ENCODE results near the gene YLPM1.

YLPM1 gene

DNA sequence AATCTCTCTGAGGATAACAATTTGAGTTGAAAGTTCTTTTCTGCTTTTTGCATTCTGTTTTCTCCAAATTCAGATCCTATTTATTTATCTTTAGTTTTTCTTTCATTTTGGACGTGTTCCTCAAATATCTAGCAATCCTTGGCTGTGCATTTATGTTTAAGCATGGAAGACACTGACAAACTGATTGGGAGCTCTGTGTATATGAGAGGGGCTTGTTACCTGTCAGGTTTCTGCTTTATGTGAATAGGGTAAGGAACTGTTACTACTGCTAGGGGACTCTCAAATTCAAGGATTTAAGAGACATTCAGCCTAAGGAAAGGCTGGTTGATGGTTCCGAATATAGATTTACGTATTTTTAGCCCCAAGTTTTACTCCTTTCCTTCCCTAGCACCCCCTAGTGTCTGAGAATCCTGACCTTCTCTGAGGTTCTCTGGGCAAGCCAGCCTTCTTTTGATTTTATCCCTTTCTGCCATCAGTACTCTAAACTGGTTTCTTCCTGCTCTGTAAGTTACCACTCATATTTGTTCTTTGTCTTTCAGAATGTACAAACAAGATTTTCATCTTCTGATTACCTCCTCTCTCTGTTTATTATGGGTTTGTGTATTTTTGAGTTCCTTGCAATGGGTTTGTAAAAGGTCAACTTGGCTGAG, 30.5 kb downstream of the YLPM1 start:
- DNase-seq = peak; percentile 64

DNA sequence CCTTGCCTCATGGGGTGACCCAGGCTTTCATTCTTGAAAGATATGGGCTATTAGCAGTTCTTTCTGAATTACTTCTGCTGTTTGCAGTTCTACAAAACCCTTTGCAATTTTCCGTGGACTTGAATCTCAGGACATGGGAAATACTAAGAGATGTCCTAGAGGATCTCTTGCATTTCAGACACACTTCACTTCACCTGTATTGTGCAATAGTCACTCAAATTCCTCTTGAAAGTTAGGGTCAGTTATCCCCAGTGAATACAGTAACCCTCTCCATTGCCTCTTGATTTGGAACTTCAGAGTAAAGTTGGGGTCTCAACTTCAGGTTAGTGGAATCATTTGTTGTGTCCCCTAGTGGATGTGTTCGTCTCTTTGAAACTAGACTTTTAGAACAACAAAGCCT, 31.8 kb downstream of the YLPM1 start:
- no peak for DNase-seq

DNA sequence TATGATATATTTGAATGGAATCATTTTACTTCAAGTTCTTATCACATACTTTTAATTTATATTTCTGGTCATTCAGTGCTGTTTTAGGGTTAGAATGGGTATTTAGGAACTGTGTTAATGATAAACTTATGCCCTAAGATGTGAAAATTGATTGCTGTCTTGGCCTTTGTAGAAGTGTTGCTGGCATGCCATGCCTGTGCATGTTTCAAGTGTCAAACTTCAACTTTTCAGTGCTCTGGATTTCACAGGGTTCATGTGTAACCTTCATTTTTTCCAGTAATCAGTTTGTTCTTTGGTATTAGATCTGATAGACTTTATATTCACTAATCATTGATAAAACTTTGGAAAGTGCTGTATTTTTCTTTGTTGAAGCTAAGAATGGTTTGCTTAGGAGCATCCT, 36.6 kb downstream of the YLPM1 start:
- no peak for DNase-seq

DNA sequence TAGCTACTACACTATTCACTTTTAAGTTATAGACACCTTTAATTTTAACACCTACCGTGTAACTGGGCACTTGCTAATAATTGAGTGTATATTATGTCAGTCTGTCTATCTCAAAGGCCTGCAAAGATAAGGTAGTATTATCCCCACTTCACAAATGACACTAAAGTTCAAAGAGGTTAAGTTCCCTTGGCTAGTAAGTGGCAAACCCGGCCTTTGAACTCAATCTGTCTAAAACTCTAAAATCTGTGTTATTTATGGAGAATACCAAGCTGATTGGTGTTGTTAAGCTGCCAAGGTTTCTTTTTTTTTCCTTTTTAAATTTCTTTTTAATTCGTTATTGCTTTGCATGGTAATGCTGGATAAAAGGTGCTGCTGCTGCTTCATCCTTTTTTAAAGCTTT, 37.7 kb downstream of the YLPM1 start:
- no peak for DNase-seq

DNA sequence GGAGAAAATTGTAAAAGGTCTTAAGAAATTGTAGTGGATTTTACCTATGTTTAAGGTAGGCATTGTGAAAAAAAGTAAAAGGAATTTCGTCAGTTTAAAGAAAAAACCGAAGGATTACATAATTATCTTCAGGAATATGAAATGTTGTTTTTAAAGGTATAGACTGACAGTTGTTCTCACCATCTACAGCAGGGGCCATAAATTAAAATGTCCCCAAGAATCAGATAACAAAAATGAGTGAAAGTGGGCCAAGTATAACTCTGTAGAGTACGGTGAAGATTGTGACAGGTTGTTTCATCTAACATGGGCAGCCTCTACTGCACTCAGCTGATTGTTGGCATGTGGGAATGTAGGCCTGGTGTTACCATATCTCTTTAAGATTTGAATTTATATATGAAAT, 38.3 kb downstream of the YLPM1 start:
- no peak for DNase-seq

DNA sequence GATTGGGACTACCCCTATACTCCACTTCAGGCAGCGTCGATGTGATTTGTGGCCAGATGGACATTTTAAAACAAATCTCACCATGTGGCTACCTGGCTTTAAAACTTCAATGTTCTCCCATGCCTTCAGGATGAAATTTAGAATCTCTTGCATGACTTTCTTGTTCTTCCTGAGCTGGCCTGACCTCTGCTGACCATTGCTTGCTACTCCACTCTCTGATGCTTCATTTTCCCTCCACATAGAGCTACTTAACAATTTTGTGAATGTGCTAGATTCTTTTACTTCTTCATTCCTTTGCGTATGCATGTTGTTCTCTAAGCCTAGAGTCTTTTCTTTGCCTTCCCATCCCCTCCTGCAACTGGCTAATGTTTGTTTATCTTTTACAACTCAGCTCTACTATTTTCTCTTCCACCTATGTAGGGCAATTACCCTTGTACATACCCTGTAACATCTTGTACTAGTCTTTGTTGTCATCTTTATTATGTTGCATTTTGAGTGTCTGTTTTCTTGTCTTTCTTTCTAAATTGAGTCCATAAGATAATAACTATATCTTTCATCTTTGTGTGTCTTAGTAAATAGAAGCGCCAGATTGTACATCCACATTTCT, 41.2 kb downstream of the YLPM1 start:
- DNase-seq = peak; percentile 81

DNA sequence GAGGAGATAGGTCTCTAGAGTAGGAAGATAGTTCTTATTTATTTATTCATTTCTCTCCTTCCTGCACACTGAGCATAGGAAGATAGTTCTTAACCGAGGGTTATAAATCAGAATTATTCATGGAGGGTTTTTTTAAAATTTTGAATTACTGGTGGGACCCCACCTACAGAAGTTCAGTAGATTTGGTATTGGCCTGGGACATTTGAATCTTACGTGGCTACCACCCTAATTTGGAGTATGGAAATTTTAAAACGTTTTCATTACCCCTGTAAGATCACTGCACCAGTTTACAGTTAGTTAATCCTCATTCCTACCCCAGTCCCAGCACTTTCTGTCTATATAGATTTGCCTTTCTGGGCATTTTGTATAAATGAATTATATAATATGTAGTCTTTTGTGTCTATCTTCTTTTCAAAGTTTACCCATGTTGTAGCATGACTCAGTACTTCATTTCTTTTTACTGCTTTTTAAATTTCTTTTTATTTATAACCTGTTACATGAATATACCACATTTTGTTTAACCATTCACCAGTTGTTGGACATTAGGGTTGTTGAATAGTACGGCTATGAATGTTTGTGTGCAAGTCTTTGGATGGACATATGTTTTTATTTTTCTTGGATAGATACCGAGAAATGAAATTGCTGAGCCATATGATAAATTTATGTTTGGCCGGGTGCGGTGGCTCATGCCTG, 44.9 kb downstream of the YLPM1 start:
- no peak for DNase-seq

DNA sequence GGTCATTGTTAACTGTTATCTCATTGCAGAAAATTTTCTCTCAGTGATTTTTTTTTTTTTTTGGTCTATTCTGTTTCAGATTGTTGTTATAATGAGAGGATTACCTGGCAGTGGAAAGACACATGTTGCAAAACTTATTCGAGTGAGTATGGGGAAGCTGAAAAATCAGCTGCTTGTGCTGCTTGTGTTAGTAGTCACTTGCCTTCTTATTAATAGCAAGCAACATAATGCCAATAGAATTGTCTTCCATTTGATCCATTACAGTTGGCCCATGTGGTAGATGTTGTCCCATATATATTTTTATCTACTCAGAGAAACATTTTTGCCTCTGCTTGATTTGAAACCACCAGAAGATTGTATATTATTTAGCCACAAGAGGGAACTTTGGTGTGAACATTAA, 53.0 kb downstream of the YLPM1 start:
- DNase-seq = no peak

DNA sequence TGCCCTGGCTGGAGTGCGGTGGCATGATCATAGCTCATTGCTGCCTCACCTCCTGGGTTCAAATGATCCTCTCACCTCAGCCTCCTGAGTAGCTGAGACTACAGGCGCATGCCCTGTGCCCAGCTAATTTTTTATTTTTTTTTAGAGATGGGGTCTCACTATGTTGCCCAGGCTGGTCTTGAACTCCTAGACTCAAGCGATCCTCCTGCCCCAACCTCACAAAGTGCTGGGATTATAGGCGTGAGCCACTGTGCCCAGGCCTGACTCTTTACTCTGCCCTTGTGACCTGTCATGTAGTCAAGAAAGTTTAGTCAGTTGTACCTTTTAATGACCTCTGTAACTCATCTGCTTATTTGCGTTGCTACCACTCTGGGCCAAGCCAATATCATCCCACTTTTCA, 57.2 kb downstream of the YLPM1 start:
- DNase-seq = no peak

DNA sequence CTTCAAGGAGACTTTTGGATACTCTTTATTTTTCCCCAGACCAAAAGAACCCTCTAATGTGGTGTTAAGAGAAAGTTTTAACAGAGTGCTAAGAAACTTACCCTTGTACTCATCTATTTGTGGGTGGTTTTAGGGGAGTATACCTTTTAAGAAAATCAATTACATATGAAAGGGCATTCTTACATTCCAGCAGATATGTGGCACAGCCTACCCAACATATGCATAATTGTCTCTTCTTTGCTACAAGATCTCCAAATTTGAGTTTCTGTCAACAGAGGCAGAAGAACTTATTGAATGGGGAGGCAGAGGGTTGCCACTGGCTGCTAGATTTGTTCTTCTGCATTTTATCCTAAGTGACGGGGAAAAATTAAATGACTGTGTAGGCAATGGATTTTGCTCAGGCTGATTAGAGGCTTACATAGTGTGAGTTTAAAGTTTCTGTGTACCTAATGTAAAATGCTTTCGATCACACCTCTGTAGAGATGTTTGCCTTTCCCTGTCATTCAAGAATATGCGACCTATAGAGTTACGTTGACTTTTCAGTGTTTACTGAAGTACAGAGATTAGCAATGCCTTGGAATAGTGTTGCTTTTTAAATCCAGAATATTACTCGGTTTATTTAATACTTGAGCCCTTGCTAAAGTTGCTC, 58.3 kb downstream of the YLPM1 start:
- no peak for DNase-seq

DNA sequence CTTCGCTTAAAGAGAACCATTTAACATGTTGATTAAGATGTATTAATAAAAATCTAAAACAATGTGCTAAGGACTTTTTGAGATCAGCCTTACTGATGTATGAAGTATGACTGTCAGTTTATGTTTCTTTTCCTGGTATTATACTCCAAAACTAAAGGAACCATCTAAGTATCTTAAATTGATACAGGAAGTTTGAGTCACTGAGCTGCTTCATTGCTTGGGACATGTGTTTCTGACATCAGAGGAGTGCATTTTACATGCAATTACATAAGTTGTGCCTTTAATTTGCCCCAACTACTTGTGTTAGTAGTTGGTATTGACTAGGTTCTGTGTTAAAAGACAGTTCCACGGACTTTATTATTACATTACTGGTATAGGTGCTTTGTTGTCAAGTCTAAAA, 61.9 kb downstream of the YLPM1 start:
- DNase-seq = no peak

DNA sequence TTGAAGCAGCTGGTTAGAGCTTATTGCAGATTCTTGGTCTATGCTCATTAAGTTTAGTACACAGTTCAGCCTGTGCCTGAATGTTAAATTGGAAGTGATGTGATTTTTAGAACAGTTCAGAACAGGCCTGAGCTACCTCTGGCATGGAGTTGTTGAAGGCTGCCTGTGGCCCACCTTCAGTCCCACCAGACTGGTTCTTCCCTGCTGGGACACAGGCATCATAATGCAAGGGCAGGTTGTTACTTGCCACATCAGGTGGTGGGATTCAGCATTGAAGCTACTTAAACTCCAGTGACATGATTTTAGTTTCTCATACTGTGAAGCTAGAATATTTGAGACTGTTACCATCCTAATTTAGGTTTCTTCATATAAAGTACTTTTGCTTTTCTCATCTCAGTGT, 63.5 kb downstream of the YLPM1 start:
- DNase-seq = no peak

DNA sequence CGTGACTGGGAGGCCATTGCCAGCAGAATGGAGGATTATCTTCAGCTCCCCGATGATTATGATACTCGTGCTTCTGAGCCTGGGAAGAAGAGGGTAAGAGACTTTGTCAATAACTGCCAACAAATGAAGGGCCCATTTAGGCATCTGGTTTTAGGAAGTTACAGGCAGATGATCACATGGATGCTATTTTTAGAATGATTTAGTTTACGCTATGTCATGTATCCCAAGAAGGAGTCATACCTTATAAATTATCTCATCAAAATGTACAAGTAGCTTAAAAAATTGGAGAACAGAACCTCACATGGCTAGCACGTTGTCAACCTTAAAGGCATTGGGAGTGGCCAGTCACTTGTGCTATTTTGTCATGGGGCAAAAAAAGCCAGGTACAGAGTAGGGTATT, 66.1 kb downstream of the YLPM1 start:
- DNase-seq = no peak

DNA sequence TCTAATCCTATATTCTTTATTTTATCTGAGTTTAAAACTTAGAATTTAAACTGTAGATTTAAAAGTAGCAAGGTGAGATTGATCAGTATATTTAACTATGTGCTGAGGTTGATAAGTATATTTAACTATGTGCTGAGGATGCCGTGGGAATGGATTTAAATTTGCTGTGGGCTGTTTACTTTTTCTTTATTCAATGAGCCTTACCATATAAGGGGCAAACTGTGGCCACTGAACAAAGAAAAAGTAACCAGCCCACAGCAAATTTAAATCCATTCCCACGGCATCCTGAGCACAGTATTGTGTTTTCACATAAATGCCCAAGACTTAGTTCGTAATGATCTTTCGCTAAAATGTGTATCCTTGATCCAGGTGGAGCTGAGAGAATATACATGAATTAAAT, 69.7 kb downstream of the YLPM1 start:
- DNase-seq = no peak

DNA sequence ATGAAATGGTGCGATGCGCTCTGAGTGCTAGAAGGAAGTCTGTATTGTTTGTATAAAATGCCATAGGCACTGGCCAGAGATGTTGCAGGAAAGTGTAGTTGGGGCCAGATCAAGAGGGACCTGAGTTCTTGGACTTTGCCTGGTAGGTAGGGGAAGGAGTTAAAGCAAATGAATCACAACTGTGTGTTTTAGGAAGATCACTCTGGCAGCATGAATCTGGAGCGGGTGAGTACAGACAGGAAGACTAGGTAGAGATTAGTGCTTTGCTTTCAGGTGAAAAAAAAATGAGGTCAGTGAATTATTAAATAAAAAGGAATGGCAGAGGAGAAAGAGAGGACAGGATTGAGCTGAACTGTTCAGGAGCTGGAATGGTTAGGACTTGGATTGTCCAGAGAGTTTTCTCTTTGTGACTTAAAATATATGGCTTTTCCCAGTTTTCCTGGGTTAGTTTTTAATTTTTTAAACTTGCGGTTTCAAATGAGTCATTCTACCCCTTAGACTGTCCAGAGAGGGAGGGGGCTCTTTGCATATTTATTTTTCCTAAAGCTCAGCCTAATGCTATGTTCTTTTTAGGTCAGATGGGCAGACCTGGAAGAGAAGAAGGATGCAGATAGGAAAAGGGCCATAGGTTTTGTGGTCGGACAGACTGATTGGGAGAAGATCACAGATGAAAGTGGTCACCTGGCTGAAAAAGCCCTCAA, 71.7 kb downstream of the YLPM1 start:
- no peak for DNase-seq

DNA sequence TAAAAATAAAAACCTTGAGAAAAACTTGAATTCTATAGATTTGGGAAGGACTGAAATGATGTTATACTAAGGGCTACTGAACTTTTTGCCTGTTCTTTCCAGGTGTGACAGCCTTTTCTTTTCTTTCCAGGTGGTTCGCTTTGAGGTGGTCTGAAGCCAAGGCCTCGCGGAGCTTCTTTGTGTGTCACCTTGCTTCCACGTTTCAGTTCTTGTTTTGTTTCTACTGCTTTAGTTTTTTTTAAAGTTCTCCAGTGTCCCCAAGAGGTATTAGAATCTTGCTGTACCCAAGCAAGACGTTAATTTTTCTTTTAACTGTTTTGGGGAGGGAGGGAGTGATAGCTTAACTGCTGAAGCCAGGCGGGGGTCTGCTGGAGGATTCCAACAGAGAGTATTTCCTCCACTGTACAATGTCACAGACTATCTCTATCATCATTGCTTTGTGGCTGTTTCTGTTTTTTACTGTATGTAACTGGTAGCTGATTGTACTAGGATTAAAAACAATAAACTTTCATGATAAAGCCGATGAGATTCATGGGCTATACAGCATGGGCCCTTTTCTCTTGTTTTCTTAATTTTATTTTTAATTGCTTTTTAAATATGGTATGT, 72.6 kb downstream of the YLPM1 start:
- DNase-seq = no peak

DNA sequence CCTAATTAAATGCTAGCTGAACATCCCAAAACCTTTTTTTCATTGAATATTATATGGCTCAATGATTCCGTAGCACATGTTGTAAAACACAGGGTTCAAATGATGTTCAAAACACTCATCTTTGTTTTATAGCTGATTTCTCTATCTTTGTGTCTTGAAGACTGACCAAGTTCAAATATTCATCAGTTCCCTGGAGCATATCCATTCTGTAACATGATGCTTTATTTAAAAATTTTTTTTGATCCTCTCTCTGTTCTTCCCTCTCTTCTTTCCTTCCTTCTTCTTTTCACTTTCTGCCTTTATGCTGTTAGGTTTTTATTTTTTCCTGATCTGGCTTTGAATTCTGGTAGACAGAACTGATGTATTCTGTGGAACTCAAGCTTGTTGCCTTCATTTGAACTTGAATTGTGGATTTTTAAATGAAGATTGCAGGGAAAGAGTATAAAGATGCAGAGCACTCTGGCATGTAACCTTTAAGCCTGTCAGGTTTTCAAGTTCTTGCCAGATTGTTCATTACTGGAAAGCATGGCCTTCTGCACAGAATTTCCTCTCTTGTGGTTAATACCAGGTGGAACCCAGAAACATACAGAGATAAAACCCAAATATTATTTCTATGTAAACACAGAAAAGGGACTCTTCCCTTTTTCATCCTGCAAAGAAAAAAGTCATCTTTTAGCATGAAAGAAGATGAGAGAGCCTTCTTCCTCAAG, 73.3 kb downstream of the YLPM1 start:
- DNase-seq = no peak

DNA sequence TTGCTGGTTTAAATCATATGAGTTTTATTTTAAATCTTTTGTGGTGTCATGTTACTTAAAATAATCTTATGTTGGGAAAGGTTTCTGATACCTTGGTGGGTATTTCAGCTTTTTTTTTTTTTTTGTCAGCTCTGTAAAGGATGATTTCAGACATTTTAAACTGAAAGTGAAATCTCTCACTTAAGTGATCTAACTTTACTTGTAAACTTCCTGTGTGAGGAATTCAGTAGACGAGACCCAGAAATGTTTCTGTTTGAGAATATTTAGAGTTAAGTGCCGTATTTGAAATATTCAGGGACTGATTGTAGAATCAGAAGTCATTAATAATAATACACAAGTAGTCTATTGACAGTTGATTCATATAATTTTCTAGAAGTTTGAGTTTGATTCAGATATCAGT, 75.0 kb downstream of the YLPM1 start:
- no peak for DNase-seq

DNA sequence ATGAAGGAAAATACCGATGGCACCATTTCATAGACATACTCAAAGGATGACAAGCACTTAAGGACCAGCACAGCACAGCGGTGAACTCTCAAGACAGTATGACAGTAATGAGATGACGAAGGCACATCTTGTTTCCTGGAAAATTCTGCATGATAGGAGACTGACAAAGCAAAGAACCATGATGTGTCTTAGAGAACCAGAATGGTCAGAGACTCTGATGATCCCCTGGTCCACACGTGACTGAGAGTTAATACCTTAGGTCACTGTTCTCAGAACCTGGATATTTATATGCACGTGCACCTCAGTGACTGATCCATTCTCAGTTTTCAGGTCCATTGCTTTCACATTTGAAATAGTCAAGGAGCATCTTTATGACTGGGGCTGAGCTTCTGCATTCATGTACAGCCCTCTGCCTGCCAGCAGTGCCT, 77.5 kb downstream of the YLPM1 start:
- DNase-seq = no peak

DNA sequence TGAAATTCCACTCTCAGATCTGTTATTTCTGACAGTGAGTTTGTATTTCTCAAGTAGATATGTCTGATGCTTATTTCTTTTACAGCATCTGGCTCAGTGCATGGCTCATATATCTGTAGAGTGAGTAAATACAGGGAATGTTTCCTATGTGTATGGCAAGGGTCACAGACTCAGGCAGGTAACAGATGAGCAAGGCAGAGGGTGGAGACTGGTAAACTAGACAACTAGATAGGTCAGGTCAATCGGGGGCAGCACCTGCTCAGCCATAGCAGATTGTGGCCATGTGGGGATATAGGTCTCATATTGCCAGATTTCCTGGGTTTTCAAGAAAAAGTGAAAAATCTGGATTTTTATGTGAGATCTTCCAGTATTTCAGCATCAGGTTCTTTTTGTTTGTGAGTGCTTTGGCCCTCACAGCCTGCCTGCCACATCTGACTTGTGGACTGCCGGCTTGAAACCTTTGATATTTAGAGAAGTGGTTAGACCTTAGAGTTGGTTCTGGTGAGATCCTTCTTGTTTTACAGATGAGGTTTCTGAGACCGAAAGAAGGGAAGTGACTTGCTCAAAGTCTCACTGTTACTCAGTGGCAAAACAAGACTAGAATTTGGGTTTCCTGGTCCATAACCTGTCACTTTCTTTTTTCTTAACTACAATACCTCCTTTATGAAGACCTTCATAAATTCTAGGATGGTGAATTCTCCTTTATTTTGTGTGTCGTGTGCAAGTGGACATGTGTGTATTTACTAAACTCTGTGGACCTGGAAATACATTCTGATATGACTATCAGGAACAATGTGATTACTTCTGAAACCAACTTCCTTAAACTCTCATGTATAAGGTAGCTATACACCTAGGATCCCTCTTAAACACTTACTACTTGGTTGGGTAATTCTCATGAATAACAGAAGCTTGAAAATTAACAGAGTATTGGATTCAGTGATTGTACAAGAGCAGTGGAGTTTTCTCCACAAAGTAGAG, 78.4 kb downstream of the YLPM1 start:
- DNase-seq = peak; percentile 62

DNA sequence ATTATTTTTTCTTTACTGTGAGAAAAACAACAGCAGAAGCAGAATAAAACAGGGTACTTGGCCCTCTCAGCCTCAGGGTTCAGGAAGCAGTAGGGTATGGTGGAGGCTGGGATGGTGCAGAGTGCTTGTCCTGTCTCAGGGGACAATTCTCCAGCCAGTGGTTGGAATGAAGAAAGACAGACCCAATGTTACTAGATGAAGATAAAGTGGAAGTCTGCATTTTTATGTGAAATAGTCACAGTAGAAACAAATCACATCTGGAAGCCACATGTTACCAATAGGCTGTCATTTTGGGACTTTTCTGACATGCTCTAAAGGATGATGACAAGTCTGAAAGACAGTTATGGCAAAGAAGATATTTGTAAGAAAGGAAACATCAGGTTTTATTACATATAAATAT, 80.5 kb downstream of the YLPM1 start:
- no peak for DNase-seq
